ENCODE data around the gene ERG28. TPM values are rescaled to one million over a fixed set of nuclear protein-coding genes. Genes with fewer than 3 reads are reported as not detected.
"Not testable (repeated sequence)": the region's sequence is repeated elsewhere in the genome, so short reads cannot be mapped to it uniquely, and the experiment has no call there.

The ERG28 gene
- total RNA-seq, 2 donors from 2014 or later, result 8.4 to 9.0 TPM

- no peak for ATAC-seq
- H3K27me3 Mint-ChIP-seq, result no peaks in the 10 kb centered on the region
- H3K9me3 ChIP-seq (ENCODE audit: control insufficient read depth, low read length, poor library complexity, severe bottlenecking), result no peaks in the 10 kb centered on the region
- H3K36me3 Mint-ChIP-seq (ENCODE audit: low read depth), result no peaks in the 10 kb centered on the region
- no peaks in the 10 kb centered on the region for H3K4me1 Mint-ChIP-seq
- no peak overlapping the region for H3K4me3 Mint-ChIP-seq
- DNase-seq, result no peak
- no peak overlapping the region for H3K27ac Mint-ChIP-seq
These were observed 53.6 kb downstream of the ERG28 start for GRCh38 chr14:75607044-75607443.

GRCh38 chr14:75605916-75606315 is 54.8 kb downstream of the ERG28 start:
- H3K27me3 Mint-ChIP-seq, result no peaks in the 10 kb centered on the region
- DNase-seq (no peak), ATAC-seq (no peak)
- no peak overlapping the region for H3K4me3 Mint-ChIP-seq
- no peaks in the 10 kb centered on the region for H3K36me3 Mint-ChIP-seq (ENCODE audit: low read depth)
- no peak overlapping the region for H3K27ac Mint-ChIP-seq
- H3K9me3 ChIP-seq (ENCODE audit: control insufficient read depth, low read length, poor library complexity, severe bottlenecking), result no peaks in the 10 kb centered on the region
- H3K4me1 Mint-ChIP-seq, result no peaks in the 10 kb centered on the region

GRCh38 chr14:75604979-75605851 is 55.5 kb downstream of the ERG28 start:
- ATAC-seq (no peak), DNase-seq (no peak)
- H3K9me3 ChIP-seq (ENCODE audit: control insufficient read depth, low read length, poor library complexity, severe bottlenecking), result no peaks in the 10 kb centered on the region
- Mint-ChIP-seq H3K4me1 (no peaks in the 10 kb centered on the region), H3K27me3 (no peaks in the 10 kb centered on the region), H3K27ac (no peak overlapping the region), H3K36me3 (ENCODE audit: low read depth) (no peaks in the 10 kb centered on the region), H3K4me3 (no peak overlapping the region)

- H3K27me3 Mint-ChIP-seq, result no peaks in the 10 kb centered on the region
- no peak for ATAC-seq
- no peak overlapping the region for H3K4me3 Mint-ChIP-seq
- no peaks in the 10 kb centered on the region for H3K9me3 ChIP-seq (ENCODE audit: control insufficient read depth, low read length, poor library complexity, severe bottlenecking)
- no peak overlapping the region for H3K27ac Mint-ChIP-seq
- no peak for DNase-seq
- no peaks in the 10 kb centered on the region for H3K4me1 Mint-ChIP-seq
- H3K36me3 Mint-ChIP-seq (ENCODE audit: low read depth), result no peaks in the 10 kb centered on the region
These were observed 58.2 kb downstream of the ERG28 start for GRCh38 chr14:75602503-75602902.

GRCh38 chr14:75601061-75601460 is 59.6 kb downstream of the ERG28 start:
- not testable (repeated sequence) for H3K4me3 Mint-ChIP-seq; DNase-seq; H3K9me3 ChIP-seq (ENCODE audit: control insufficient read depth, low read length, poor library complexity, severe bottlenecking); H3K27me3 Mint-ChIP-seq; H3K27ac Mint-ChIP-seq; H3K4me1 Mint-ChIP-seq; H3K36me3 Mint-ChIP-seq (ENCODE audit: low read depth); ATAC-seq

- not testable (repeated sequence) for H3K4me1 Mint-ChIP-seq; H3K27me3 Mint-ChIP-seq; DNase-seq; H3K27ac Mint-ChIP-seq; H3K36me3 Mint-ChIP-seq (ENCODE audit: low read depth); H3K4me3 Mint-ChIP-seq; H3K9me3 ChIP-seq (ENCODE audit: control insufficient read depth, low read length, poor library complexity, severe bottlenecking); ATAC-seq
These were observed 60.6 kb downstream of the ERG28 start for GRCh38 chr14:75600100-75600499.

Other genes with a start within 250 kb of the ERG28 start
- 1 to 10 TPM in 1 of 2 donors, under 1 TPM in 1; 0.86 to 1.4 TPM for gene JDP2, start 232.9 kb downstream of the ERG28 start, total RNA-seq
- gene BATF, start 138.4 kb downstream of the ERG28 start, total RNA-seq, result 10 to 100 TPM; 20.3 to 21.3 TPM
- gene FLVCR2, start 82.3 kb downstream of the ERG28 start, total RNA-seq, result 1 to 10 TPM; 6.5 to 8.1 TPM
- gene TTLL5, start 370 bp upstream of the ERG28 start, total RNA-seq, result 10 to 100 TPM; 26.0 to 31.9 TPM